Ovary (tissue), 9 donors: Measurements from ENCODE around the gene DDIT4. TPM values are rescaled to one million over a fixed set of nuclear protein-coding genes. Genes with fewer than 3 reads are reported as not detected.
A peak's percentile ranks its signal among the peaks of the same experiment; 100 is the strongest.

Source experiments
- DNase-seq, 5 donors: peaks; one replicate each; pipeline ENCODE4 v3.0.0-alpha.2; 2019 to 2020
- H3K27ac ChIP-seq, 2 donors: fragments of 200-600 bp; one replicate each; pipeline versions ENCODE4 v1.5.1 to v1.8.0; 2019 to 2022
- H3K27me3 ChIP-seq: fragments of 200-600 bp; one replicate; pipeline ENCODE4 v1.8.0; 2022
- H3K36me3 ChIP-seq: fragments of 200-600 bp; sonication (generic); one replicate; pipeline ENCODE4 v1.5.1; 2019
- H3K4me1 ChIP-seq: one replicate; pipeline ENCODE4 v1.8.1; 2013; ENCODE audit warnings: mild to moderate bottlenecking, moderate library complexity; ENCODE audit not compliant: insufficient read depth
- H3K4me3 ChIP-seq: fragments of 200-600 bp; sonication (generic); one replicate; pipeline ENCODE4 v1.5.1; 2017
- H3K9me3 ChIP-seq, 2 donors: fragments of 200-600 bp in 1 of 2; sonication (generic) in 1 of 2; one replicate each; pipeline versions ENCODE4 v1.5.1 to v1.8.1; 2013 to 2019; ENCODE audit warnings: mild to moderate bottlenecking in 1 of 2, moderate library complexity in 1 of 2
- EP300 ChIP-seq: sonication (generic); formaldehyde crosslinking; IDR thresholded peaks from one replicate; pipeline ENCODE4 v1.6.1; 2017; ENCODE audit warnings: antibody characterized with exemption
- POLR2A ChIP-seq: fragments of 450-650 bp; IDR thresholded peaks from one replicate; pipeline ENCODE4 v1.6.1; 2017; ENCODE audit warnings: antibody characterized with exemption, mild to moderate bottlenecking, moderate library complexity
- WGBS, 3 donors: extraction: QIAGEN DNeasy Blood & Tissue Kit in 1 of 3; methylation state at CpG; one replicate each; pipeline versions ENCODE4 v1.1.5 to v1.1.7; 2013 to 2017; 5-methylcytosine and 5-hydroxymethylcytosine counted together
- intact Hi-C, 4 donors: fragments of 100-400 bp; cut with DNase I; formaldehyde crosslinking; loops; one replicate each; pipeline versions ENCODE4 v1.11.0 to v1.15.1; 2022 to 2023
- polyA plus RNA-seq, 2 donors: library from polyadenylated mRNA; stranded (reverse); fragments of 200-250 nt in 1 of 2; fragments of 350-450 nt in 1 of 2; fragmentation: Illumina TruSeq in 1 of 2; extraction: RNeasy Lipid Tissue Mini Kit (QIAGEN cat#74804) in 1 of 2; gene quantifications; one replicate each; pipeline ENCODE4 v1.2.3, GENCODE V29; 2013 to 2014
- total RNA-seq, 7 donors: library from RNA; depleted of rRNA in 2 of 7; stranded (reverse); fragments of >200 nt in 2 of 7; fragmentation: NEBNext Ultra II Directional in 3 of 7; extraction: Animal tissue kit (Norgen Biotek cat#: 25700) in 3 of 7; gene quantifications; one replicate each; pipeline versions ENCODE4 v1.1.0 to v1.2.4, GENCODE V29; 2016 to 2023
- TF ChIP-seq, protein P1 (sequence below), 3 donors: fragments of 450-650 bp in 2 of 3; fragments of 200-600 bp in 1 of 3; IDR thresholded peaks; one replicate each; pipeline versions ENCODE4 v1.5.1 to v1.8.0; 2016 to 2022; ENCODE audit warnings: antibody characterized with exemption in 3 of 3, mild to moderate bottlenecking in 1 of 3
- donor health status: DM: no; HTN: no; CAD: no; lungs with moderate emphysema.
- donor health status: DM: no; HTN: no; CAD: no.
- donor health status: Bipolar disorder and iron deficiency.
- donor health status: DM: yes; HTN: yes; CAD: no.
- donor health status: DM: no; HTN: no; CAD: no.
- donor health status: DM: yes; HTN: yes; CAD: no.

DDIT4 gene
- total and polyA plus RNA-seq, 9 donors, result 46.6 to 1,952 (median 524) TPM

DNA sequence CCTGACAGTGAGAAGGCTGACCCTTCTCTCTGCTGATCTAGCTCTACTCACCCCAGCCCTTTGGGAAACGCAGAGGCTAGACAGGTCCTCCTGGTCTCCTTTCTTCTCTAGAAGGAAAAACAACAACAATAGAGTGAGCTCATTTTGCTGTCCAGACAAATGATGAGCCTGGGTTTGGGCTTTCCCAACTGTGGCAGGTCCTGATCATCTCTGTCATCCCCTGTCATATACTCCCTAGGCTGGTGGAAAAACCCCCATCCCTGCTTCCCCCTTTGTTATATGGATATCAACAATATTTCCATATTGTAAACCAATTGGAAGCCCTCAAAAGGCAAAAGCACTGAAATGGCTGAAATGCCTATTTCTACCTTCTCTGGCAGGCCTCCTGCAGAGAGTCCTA, 9.2 kb upstream of the DDIT4 start:
- Histone ChIP-seq H3K36me3 (no peaks in the 10 kb centered on the region), H3K4me3 (no peak overlapping the region), H3K27ac (no peak overlapping the region), H3K27me3 (no peaks in the 10 kb centered on the region), H3K4me1 (peaks cover 14% of the 10 kb centered on the region), H3K9me3 (no peaks in the 10 kb centered on the region)
- DNase-seq, result no peak
- TF ChIP-seq POLR2A (no peak), EP300 (no peak)
- TF ChIP-seq, protein P1, sequence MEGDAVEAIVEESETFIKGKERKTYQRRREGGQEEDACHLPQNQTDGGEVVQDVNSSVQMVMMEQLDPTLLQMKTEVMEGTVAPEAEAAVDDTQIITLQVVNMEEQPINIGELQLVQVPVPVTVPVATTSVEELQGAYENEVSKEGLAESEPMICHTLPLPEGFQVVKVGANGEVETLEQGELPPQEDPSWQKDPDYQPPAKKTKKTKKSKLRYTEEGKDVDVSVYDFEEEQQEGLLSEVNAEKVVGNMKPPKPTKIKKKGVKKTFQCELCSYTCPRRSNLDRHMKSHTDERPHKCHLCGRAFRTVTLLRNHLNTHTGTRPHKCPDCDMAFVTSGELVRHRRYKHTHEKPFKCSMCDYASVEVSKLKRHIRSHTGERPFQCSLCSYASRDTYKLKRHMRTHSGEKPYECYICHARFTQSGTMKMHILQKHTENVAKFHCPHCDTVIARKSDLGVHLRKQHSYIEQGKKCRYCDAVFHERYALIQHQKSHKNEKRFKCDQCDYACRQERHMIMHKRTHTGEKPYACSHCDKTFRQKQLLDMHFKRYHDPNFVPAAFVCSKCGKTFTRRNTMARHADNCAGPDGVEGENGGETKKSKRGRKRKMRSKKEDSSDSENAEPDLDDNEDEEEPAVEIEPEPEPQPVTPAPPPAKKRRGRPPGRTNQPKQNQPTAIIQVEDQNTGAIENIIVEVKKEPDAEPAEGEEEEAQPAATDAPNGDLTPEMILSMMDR (IDR thresholded peaks at IDR 0.05), result no peak
- intact Hi-C loops, result no loop called here
- 89 to 97% (median 96%) methylated on average over 1 of the region's 1 CpG for WGBS, 3 donors

DNA sequence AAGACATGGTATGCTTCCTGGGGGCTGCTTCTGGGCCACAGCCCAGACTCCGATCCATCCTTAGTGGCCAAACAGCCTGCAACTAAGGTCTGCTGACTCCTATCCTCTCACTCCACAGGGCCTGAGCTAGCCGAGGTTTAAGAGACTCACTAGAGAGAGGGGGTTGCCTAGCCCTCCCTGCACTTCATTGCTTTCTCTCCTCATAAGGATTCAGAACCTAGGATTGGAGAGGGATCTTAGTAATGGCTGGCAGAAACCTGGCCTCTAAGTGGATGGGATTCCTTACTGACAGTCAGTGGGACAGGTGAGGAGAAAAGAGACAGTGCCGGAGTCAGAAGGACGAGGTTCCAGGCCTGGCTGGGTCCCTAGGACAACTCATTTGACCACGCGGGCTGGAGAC, 8.2 kb upstream of the DDIT4 start:
- 79 to 80% (median 79%) methylated on average over 6 of the region's 6 CpGs for WGBS, 3 donors
- DNase-seq, result no peak
- Histone ChIP-seq H3K9me3 (no peaks in the 10 kb centered on the region), H3K36me3 (no peaks in the 10 kb centered on the region), H3K4me3 (no peak overlapping the region), H3K27me3 (no peaks in the 10 kb centered on the region), H3K4me1 (peaks cover 5% of the 10 kb centered on the region), H3K27ac (peak overlapping the region in 1 of 2 donors; percentile 23)
- intact Hi-C loops, result no loop called here
- TF ChIP-seq EP300 (no peak), POLR2A (no peak)
- TF ChIP-seq, protein P1 (IDR thresholded peaks at IDR 0.05), result no peak

DNA sequence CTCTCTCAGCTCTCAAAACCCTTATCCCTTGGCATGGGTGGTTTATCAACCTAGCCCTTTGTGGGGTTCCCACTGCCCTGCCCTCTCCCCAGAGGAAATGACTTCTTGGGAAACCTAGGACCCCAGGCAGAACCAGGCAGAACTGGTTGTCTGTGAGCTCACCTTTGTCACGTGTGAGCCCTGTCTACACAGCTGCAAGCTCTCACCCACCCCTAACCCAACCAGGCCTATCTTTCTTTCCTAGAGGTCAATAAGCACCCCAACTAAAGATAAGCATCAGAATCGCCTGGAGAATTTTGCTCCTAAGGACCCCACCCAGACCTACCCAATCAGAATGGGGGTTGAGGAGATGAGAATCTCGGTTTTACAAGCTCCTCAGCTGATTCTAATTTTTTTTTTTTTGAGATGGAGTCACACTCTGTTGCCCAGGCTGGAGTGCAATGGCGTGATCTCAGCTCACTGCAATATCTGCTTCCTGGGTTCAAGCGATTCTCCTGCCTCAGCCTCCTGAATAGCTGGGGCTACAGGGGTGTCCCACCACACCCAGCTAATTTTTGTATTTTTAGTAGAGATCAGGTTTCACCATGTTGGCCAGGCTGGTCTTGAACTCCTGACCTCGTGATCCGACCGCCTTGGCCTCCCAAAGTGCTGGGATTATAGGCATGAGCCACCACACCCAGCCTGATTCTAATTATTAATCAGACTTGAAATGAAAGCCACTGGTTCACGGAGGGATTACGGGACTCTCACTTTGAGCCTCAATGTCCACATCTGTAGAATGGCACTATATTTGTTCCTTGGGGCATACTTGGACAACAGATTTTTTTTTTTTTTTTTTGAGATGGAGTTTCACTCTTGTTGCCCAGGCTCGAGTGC, 7.5 kb upstream of the DDIT4 start:
- H3K4me1 ChIP-seq, result peaks cover 4% of the 10 kb centered on the region
- H3K9me3 ChIP-seq, result no peaks in the 10 kb centered on the region
- no peak overlapping the region for H3K4me3 ChIP-seq
- DNase-seq, result no peak
- no peaks in the 10 kb centered on the region for H3K36me3 ChIP-seq
- H3K27ac ChIP-seq, result peak overlapping the region in 1 of 2 donors; percentile 23
- intact Hi-C loops, result no loop called here
- WGBS, 3 donors, result 92 to 93% (median 93%) methylated on average over 11 of the region's 11 CpGs
- TF ChIP-seq, protein P1 (IDR thresholded peaks at IDR 0.05), result no peak
- no peak for TF ChIP-seq POLR2A
- TF ChIP-seq EP300, result no peak
- no peaks in the 10 kb centered on the region for H3K27me3 ChIP-seq

DNA sequence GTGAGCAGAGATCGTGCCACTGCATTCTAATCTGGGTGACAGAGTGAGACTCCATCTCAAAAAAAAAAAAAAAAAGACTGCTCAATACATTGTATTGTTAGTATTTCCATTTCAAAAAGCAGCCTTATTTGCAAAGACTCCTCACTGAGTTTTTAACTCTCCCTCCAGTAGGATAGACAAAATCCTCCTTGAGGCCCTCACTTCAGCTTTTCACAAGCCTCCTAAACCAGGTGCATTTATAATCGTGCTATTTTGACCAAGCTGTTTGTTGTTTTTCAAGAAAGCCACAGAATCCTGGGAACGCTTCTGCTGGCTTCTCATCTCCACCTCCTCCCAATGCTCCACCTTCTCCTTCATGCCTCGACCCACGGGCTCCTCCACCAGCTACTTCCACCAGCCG, 6.3 kb upstream of the DDIT4 start:
- intact Hi-C loops, result no loop called here
- H3K9me3 ChIP-seq, result no peaks in the 10 kb centered on the region
- DNase-seq, result no peak
- no peaks in the 10 kb centered on the region for H3K4me1 ChIP-seq
- H3K4me3 ChIP-seq, result no peak overlapping the region
- no peaks in the 10 kb centered on the region for H3K36me3 ChIP-seq
- H3K27me3 ChIP-seq, result no peaks in the 10 kb centered on the region
- no peak overlapping the region for H3K27ac ChIP-seq
- TF ChIP-seq POLR2A, result no peak
- TF ChIP-seq, protein P1 (IDR thresholded peaks at IDR 0.05), result no peak
- no peak for TF ChIP-seq EP300
- 65 to 74% (median 68%) methylated on average over 6 of the region's 6 CpGs for WGBS, 3 donors
